Fibroblast of lung (primary cell): ENCODE measurements around the gene PRRX2.

Experiments used
- EZH2 ChIP-seq: IDR thresholded peaks from 2 replicates; pipeline ENCODE4 v1.5.1; 2012; ENCODE audit warnings: low read length, control low read depth, mild to moderate bottlenecking; ENCODE audit errors: missing control alignments
- TF ChIP-seq, protein P1 (sequence below), 2 donors: IDR thresholded peaks in 1 of 2; conservative IDR thresholded peaks in 1 of 2; 1 replicate in 1 of 2; 2 replicates in 1 of 2; pipeline ENCODE4 v1.5.1; 2011 to 2012; ENCODE audit warnings: low read length in 2 of 2, control low read depth in 1 of 2, inconsistent platforms in 1 of 2, low read depth in 1 of 2, mild to moderate bottlenecking in 1 of 2

DNA sequence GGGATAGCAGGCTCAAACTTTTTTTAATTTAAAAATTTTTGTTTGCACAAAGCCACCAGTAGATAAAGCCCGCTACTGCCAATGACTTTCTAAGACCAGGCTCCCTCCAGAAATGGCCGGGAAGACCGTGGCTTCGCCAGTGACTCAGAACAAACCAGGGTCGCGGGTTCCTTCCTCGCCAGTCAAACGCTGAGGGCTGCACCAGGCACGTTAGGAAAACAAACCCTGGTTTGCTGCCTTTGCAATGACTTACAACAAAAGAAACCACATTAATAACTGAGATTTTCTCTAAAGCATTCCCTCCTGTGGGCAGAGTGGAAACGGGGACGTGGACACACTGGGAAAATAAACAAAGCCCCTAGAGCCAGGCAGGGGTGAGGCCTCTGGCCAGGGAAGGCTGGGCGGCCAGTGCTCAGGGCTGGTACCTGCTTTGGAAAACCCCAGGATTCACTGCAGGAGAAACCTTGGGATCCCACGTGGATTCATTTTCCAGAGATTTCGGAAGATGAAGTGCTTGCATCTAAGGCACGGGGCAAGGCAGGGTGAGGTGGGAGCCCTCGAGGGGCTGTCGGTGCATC lies 3.8 kb downstream of the PRRX2 start:
- TF ChIP-seq, protein P1, sequence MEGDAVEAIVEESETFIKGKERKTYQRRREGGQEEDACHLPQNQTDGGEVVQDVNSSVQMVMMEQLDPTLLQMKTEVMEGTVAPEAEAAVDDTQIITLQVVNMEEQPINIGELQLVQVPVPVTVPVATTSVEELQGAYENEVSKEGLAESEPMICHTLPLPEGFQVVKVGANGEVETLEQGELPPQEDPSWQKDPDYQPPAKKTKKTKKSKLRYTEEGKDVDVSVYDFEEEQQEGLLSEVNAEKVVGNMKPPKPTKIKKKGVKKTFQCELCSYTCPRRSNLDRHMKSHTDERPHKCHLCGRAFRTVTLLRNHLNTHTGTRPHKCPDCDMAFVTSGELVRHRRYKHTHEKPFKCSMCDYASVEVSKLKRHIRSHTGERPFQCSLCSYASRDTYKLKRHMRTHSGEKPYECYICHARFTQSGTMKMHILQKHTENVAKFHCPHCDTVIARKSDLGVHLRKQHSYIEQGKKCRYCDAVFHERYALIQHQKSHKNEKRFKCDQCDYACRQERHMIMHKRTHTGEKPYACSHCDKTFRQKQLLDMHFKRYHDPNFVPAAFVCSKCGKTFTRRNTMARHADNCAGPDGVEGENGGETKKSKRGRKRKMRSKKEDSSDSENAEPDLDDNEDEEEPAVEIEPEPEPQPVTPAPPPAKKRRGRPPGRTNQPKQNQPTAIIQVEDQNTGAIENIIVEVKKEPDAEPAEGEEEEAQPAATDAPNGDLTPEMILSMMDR (conservative IDR thresholded peaks at IDR 0.05 in 1 of 2, IDR thresholded peaks at IDR 0.05 in 1 of 2; ENCODE audit: low read depth in 1 of 2, low read length in 2 of 2), result no peak
- TF ChIP-seq EZH2, result no peak
